Brain microvascular endothelial cell (primary cell): ENCODE results near the gene RAET1G.
"Not testable (repeated sequence)": the region's sequence is repeated elsewhere in the genome, so short reads cannot be mapped to it uniquely, and the experiment has no call there.

Experiments used
- DNase-seq: peaks from one replicate; pipeline ENCODE4 v3.0.0-alpha.2; 2020
- H3K27ac ChIP-seq: fragments of 250-450 bp; sonication (Bioruptor Pico); 2 replicates; pipeline ENCODE4 v1.5.1; 2020; ENCODE audit warnings: mild to moderate bottlenecking, moderate library complexity
- H3K27me3 ChIP-seq: fragments of 250-450 bp; sonication (Bioruptor Pico); replicated peaks from 2 replicates; pipeline ENCODE4 v1.5.1; 2020; ENCODE audit warnings: mild to moderate bottlenecking
- H3K36me3 ChIP-seq: fragments of 250-450 bp; sonication (Bioruptor Pico); replicated peaks from 2 replicates; pipeline ENCODE4 v1.5.1; 2020; ENCODE audit warnings: mild to moderate bottlenecking
- H3K4me3 ChIP-seq: 2 replicates; pipeline ENCODE4 v1.5.1; 2011; ENCODE audit warnings: low read depth, mild to moderate bottlenecking, control low read depth, low read length, moderate library complexity
- CTCF ChIP-seq: IDR thresholded peaks from 2 replicates; pipeline ENCODE4 v1.5.1; 2011; ENCODE audit warnings: low read depth, mild to moderate bottlenecking, moderate library complexity, low read length, control low read depth, inconsistent platforms; ENCODE audit errors: missing control alignments
- in situ Hi-C: cut with HindIII; loops from 2 replicates; pipeline ENCODE4 v1.10.0; 2017; ENCODE audit warnings: low sequenced_read_pairs, low pct_ligation_motif_present

Gene RAET1G

GRCh38 chr6:149919834-149920225 is 3.1 kb downstream of the RAET1G start:
- H3K27ac ChIP-seq: no peak overlapping the region
- in situ Hi-C loops: no loop called here
- DNase-seq: no peak
- TF ChIP-seq CTCF: no peak
- no peak overlapping the region for H3K4me3 ChIP-seq
- no peaks in the 10 kb centered on the region for H3K36me3 ChIP-seq
- no peaks in the 10 kb centered on the region for H3K27me3 ChIP-seq

- H3K27me3 ChIP-seq, DNase-seq: not testable (repeated sequence)
These were observed 3.6 kb downstream of the RAET1G start for GRCh38 chr6:149919126-149919833.

GRCh38 chr6:149918151-149918905 is 4.6 kb downstream of the RAET1G start:
- Histone ChIP-seq H3K27me3 (no peaks in the 10 kb centered on the region), H3K27ac (no peak overlapping the region), H3K36me3 (no peaks in the 10 kb centered on the region), H3K4me3 (no peak overlapping the region)
- no peak for TF ChIP-seq CTCF
- no peak for DNase-seq
- in situ Hi-C loops: no loop called here

More at GRCh38 chr6:149919126-149919833, 3.6 kb downstream of the RAET1G start:
- H3K27ac ChIP-seq, H3K4me3 ChIP-seq, H3K36me3 ChIP-seq, in situ Hi-C loops: not testable (repeated sequence)

GRCh38 chr6:149917679-149918078 is 5.2 kb downstream of the RAET1G start:
- Histone ChIP-seq H3K4me3 (no peak overlapping the region), H3K27me3 (no peaks in the 10 kb centered on the region), H3K27ac (no peak overlapping the region), H3K36me3 (no peaks in the 10 kb centered on the region)
- in situ Hi-C loops: no loop called here
- no peak for DNase-seq
- TF ChIP-seq CTCF: no peak

GRCh38 chr6:149915970-149916865 is 6.7 kb downstream of the RAET1G start:
- H3K27ac ChIP-seq: no peak overlapping the region
- TF ChIP-seq CTCF: no peak
- in situ Hi-C loops: no loop called here
- no peaks in the 10 kb centered on the region for H3K36me3 ChIP-seq
- DNase-seq: no peak
- no peaks in the 10 kb centered on the region for H3K27me3 ChIP-seq
- no peak overlapping the region for H3K4me3 ChIP-seq
